HG02759 (cell line): ENCODE results near the gene FGGY.

ENCODE experiments used
- ATAC-seq: cut with Tn5 transposase; IDR thresholded peaks from one replicate; pipeline ENCODE4 v1.9.1; 2021; ENCODE audit warnings: mild to moderate bottlenecking, moderate library complexity; ENCODE audit not compliant: unreplicated experiment

The FGGY gene

DNA sequence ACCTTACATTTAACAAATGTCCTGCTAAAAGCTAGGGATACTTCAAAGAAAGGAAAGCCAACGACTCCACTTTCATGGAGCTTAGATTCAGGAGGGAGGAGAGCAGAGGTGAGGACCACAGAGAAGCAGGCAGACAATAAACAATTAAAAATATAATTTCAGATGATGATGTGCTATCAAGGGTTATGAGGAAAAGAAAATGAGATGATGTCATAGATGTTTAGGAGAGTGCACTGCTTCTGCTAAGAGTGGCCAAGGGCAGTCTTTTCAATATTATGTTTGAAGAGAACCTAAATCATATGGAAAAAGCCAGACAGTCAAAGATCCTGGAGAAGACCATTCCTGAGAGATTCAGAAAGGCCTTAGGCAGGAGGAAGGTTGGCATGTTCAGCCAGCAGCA lies 451.2 kb downstream of the FGGY start:
- no peak for ATAC-seq

DNA sequence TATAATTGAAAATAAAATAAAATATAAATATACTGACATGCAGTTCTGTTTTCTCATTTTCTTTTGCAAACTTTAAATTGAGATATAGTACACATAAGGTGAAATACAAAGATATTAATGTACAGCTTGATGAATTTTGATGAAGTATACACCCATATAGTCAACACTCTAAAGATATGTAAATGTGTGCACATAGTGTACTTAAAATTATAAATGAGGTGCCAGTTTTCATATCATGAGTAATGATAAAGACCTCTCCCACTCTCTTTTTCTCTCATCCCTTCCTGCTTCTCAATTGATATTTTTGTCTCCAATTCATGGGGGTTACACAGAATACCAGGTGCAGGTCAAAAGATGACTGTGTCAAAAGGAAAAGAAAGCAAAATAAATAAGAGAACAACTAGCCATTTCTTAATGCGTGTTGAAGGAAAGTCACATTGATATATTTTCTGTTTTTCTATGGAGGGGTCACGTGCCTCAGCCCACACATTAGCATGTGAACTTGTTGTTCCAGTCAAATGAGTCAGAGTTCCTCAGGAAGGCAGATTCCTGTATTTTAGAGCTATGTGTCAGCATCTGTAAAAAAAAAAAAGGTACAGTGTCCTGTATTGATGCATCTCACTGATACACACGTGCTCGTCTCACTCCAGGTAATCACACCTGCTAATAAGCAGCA lies 453.6 kb downstream of the FGGY start:
- no peak for ATAC-seq

- no peak for ATAC-seq
Observed at GRCh38 chr1:59751004-59751395, 454.1 kb downstream of the FGGY start.

GRCh38 chr1:59751801-59752200 lies 454.9 kb downstream of the FGGY start:
- ATAC-seq = no peak

DNA sequence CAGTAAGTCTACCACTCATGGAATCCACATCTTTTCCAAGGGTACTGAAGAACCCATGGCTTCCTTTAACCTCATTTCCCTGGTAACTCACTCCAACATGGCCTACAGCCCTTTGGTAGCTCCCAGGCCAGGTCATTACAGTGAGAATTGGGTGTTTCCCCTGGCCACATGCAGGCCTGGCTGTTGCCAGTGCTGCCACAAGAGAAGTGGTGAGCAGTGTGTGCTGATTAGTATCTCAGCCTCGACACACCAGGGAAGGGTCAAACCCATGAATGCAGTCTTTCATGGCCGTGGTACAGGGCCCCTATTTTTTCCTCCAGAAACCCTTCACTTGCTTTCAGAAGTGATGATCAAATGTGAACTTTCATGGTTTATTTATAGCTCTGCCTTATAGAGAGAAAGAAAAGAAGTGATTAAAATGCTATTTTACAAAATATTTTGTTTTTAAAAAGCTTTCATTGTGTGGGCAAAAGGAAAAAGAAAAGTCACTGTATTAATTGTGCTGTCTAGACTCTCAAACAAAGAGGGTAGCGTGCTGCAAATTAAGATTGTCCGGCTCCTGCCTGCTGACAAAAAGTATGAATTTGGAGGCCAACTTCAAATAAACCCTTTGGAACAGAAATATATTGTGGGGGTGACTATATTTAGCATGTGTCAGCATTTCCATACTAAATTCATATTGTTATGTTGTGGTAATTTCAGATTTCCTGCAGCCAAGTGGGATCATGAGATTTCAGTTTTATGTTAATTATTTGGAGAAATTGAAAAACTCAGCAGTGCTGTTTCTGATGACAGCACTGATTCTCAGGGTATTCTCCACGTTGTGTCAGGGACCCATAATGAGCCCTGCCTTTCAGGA lies 455.9 kb downstream of the FGGY start:
- ATAC-seq = peak; percentile 87

DNA sequence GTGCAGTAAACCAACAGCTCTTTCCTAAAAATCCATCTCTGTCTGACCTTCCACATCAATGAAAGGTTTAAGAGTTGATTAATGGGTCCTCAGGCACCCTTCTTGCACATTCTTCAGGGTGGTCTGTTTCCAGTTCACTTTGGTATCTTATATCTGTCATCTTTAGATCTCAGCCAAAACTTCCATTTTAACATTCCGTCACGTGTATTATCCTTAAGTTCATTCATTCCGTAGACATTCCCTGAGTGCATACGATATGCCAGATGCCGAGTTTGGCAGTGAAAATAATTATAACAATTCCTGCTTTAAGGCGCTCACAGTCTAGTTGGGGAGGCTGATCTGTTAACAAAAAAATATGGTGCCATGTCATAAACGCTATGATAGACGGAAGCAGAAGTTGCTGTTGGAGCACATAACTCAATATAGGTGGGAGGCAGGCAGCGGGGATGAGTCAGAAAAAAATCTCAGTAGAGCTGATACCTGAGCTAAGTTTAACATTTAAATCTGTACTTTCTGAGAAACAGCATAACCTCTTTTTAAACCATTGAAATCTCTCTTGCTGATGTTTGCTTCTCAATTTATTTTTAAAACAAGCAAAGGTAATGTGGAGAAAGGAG lies 458.3 kb downstream of the FGGY start:
- no peak for ATAC-seq

- no peak for ATAC-seq
Observed at GRCh38 chr1:59757197-59757747, 460.4 kb downstream of the FGGY start.

GRCh38 chr1:59759156-59759925 lies 462.4 kb downstream of the FGGY start:
- ATAC-seq = peak; percentile 89

DNA sequence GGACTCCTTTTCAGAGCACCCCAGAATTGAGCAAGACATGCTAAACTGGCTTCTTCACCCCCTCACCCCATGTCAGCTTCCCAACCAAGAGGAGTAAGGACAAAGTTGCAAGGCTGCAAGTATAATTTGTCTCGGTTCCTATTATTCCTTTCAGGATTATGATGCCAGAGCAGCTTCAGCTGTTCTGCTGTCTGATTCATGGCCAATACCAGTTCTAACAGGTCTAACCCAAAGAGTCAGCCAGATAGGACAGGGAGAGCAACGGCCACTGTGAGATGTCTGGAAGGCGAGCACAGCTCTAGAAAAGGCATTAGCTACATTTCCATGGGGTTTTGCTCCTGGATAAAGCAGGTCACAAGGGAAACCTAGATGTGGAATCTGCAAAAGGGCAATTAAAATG lies 464.5 kb downstream of the FGGY start:
- ATAC-seq = no peak

DNA sequence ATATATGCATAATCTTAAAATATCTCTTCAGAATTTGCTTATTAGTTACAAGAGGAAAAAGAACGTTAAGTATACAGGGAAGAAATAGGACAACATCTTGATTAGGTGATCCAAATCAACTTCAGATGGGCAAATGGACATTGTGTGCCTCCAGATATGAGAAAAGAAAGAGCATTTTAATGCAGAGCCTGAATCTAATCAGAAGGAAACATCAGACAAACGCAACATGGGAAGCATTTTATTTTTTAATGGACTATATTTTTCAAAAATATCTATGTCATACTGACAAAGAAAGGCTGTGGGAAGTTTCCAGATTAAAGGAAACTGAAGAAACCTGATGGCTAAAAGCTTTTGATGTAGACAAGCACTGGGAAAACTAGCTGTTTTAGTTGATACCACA lies 466.5 kb downstream of the FGGY start:
- no peak for ATAC-seq

DNA sequence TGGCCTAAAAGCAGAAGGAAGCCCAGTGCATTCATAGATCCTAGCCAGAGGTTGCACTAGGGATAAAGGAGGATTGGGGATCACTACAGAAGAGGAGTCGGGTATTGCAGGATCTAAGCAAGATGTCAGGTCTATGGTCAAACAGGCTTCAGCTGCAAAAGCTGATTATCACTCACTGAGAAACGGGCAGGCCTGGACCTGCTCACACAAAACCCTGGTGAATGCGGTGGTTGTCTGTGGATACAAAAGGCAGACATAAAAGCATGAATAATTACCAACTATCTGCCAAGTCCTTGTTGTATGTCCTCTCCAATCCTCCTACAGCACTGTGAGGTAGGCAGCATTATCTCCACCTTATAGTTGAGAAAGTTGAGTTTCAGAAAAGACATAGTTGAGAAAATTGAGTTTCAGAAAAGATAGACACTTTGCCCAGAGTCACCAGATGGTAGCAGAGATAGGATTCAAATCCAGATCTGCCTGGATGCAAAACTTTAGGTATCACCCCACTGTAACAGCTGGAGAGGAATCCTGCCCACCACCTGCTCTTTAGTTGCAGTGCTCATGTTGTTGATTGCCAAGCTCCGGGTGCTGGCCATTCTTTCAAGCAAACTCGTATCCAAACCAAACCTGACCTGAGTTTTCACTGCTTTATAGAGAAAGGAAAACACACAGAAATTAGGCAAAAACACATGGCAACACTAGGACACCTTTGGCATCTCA lies 468.3 kb downstream of the FGGY start:
- no peak for ATAC-seq

DNA sequence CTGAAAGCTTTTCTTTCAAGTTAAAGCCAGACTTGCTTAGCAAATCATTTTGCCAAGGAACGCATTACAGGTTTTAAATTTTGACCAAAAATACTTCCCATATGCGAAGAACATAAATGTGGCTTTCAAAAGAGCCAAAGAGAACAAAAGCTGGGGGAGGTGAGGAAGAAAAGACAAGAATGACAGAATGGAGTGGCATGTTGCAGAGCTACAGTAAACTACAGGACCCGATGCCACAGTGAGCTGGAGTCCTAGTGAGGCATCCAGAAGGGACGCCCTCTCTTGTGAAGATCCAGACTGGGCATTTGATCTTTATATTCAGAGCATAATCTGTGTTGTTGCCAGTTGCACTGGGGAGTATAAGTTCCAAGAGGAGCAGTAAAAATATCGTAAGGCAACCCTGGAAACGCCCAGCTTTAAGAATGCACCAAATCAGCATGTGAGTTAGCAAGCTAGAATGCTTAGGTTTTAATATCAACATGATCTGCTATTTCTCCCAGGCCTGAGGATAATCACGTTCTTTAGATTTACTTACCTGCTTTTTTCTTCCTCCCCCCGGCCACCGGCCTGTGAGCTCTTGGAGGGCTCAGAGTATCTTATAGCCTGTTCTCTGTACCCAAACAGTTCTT lies 469.4 kb downstream of the FGGY start:
- no peak for ATAC-seq

- ATAC-seq = no peak
Observed at GRCh38 chr1:59767119-59767518, 470.2 kb downstream of the FGGY start.

- ATAC-seq = no peak
Observed at GRCh38 chr1:59768792-59769735, 472.2 kb downstream of the FGGY start.

GRCh38 chr1:59769736-59770095 lies 472.8 kb downstream of the FGGY start:
- no peak for ATAC-seq

- no peak for ATAC-seq
Observed at GRCh38 chr1:59771361-59771760, 474.5 kb downstream of the FGGY start.

- no peak for ATAC-seq
Observed at GRCh38 chr1:59775480-59775879, 478.6 kb downstream of the FGGY start.

GRCh38 chr1:59776960-59777852 lies 480.3 kb downstream of the FGGY start:
- ATAC-seq = no peak
